ENCODE data around the gene JPH4. TPM values are rescaled to one million over a fixed set of nuclear protein-coding genes. Genes with fewer than 3 reads are reported as not detected.
"Not testable (repeated sequence)": the region's sequence is repeated elsewhere in the genome, so short reads cannot be mapped to it uniquely, and the experiment has no call there.

JPH4 gene
- total RNA-seq, 1 donor from 2014 or later = 0.09 TPM

- Mint-ChIP-seq H3K27me3 (ENCODE audit: low read depth) (no peaks in the 10 kb centered on the region), H3K4me3 (ENCODE audit: low read depth) (no peak overlapping the region), H3K4me1 (ENCODE audit: low read depth) (peaks cover 20% of the 10 kb centered on the region), H3K27ac (no peak overlapping the region), H3K36me3 (ENCODE audit: low read depth) (no peaks in the 10 kb centered on the region), H3K9me3 (peaks cover 3% of the 10 kb centered on the region)
- intact Hi-C loops (cut with micrococcal nuclease) = no loop called here
- no peak for DNase-seq (ENCODE audit: low spot score)
These were observed 24.5 kb upstream of the JPH4 start for GRCh38 chr14:23603103-23603502.

DNA sequence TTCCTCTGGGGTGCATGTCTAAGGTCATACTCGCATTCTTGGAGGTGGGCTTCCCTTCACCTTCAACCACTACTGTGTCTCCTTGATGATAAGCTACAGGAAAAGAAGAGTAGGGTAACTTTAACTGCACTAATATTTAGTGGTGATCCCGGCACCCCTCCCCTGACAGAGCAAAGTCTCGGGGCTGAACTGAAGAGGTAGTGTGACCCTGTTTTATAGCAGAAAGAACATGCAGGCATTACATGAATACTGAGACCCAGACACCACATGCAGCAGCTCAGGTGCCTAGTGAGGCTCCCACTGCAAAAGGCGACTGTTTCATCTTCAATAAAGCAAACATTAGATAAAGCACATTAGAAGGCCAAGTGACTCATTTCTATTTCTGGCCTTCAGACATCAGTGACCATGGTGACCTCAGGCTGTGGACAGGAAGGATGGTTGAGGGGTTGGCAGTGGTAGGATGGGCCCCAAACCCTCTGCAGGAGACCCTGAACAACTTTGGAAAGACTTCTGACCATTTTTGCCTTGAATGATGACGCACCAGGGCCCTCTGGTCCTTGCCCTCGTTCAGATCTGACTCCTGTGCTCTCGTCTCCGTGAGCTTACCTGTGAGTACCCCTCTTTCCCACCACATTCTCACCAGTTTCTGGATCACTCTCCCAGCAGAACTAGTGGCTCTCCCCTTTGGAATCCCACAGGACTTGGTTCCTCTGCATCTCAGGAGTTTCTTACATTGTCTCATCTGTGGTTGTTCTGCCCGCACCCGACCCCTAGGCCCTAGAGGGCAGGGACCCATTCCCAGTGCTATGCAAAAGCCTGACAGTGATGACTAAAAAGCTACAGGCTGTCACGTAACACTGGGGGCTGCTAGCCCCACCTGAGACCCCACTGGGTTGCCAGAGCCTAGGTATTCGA, 23.8 kb upstream of the JPH4 start:
- intact Hi-C loops (cut with micrococcal nuclease) = no loop called here
- Mint-ChIP-seq H3K4me3 (ENCODE audit: low read depth) (no peak overlapping the region), H3K4me1 (ENCODE audit: low read depth) (peaks cover 20% of the 10 kb centered on the region), H3K36me3 (ENCODE audit: low read depth) (no peaks in the 10 kb centered on the region), H3K27ac (no peak overlapping the region), H3K27me3 (ENCODE audit: low read depth) (no peaks in the 10 kb centered on the region), H3K9me3 (peaks cover 3% of the 10 kb centered on the region)
- DNase-seq (ENCODE audit: low spot score) = no peak

GRCh38 chr14:23601845-23602180, 23.2 kb upstream of the JPH4 start:
- Mint-ChIP-seq H3K27me3 (ENCODE audit: low read depth) (no peaks in the 10 kb centered on the region), H3K27ac (no peak overlapping the region)
- intact Hi-C loops (cut with micrococcal nuclease) = no loop called here

GRCh38 chr14:23601424-23601823, 22.8 kb upstream of the JPH4 start:
- Mint-ChIP-seq H3K4me3 (ENCODE audit: low read depth) (no peak overlapping the region), H3K27me3 (ENCODE audit: low read depth) (no peaks in the 10 kb centered on the region), H3K27ac (peak overlapping the region; percentile 30), H3K4me1 (ENCODE audit: low read depth) (peaks cover 12% of the 10 kb centered on the region), H3K9me3 (peaks cover 3% of the 10 kb centered on the region), H3K36me3 (ENCODE audit: low read depth) (no peaks in the 10 kb centered on the region)
- no peak for DNase-seq (ENCODE audit: low spot score)
- intact Hi-C loops (cut with micrococcal nuclease) = no loop called here

More at GRCh38 chr14:23601845-23602180, 23.2 kb upstream of the JPH4 start:
- peaks cover 16% of the 10 kb centered on the region for H3K4me1 Mint-ChIP-seq (ENCODE audit: low read depth)
- no peak for DNase-seq (ENCODE audit: low spot score)
- no peaks in the 10 kb centered on the region for H3K36me3 Mint-ChIP-seq (ENCODE audit: low read depth)
- no peak overlapping the region for H3K4me3 Mint-ChIP-seq (ENCODE audit: low read depth)
- H3K9me3 Mint-ChIP-seq = peaks cover 3% of the 10 kb centered on the region

DNA sequence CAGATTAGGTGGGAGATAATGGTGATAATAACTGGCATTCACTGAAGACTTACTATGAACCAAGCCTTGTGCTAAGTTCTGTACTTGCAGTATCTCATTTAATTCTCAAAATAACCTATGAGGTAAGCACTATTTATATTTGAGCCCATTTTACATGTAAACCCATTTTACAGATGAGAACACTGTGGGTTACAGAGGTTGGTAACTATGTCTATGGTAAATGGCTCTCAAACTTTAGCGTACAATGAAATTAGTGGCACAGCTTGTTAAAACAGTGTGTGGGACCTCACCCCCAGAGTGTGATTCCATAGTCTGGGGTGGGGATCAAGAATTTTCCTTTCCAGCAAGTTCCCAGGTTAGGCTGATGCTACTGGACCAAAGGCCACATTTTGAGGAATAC, 22.2 kb upstream of the JPH4 start:
- Mint-ChIP-seq H3K36me3 (ENCODE audit: low read depth) (no peaks in the 10 kb centered on the region), H3K4me1 (ENCODE audit: low read depth) (peaks cover 7% of the 10 kb centered on the region), H3K9me3 (peaks cover 3% of the 10 kb centered on the region), H3K27ac (no peak overlapping the region), H3K4me3 (ENCODE audit: low read depth) (no peak overlapping the region), H3K27me3 (ENCODE audit: low read depth) (no peaks in the 10 kb centered on the region)
- no peak for DNase-seq (ENCODE audit: low spot score)
- intact Hi-C loops (cut with micrococcal nuclease) = no loop called here

DNA sequence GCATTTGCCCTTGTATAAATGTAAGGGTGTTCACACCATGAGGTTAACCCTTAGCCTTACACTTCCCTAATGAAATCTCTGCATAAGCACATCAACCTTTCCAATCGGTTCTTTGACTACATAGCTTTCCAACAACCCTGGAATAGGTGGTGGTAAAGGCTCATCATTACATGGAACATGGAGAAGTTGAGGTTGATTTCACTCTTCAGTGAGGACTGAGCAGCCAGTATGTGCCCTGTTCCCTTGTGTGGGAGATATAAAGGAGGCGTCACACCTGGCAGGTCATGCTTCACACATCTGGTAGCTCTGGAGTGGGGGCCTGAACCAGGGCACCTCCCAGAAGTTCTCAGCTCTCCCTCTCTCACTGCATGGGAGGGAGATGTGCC, 21.7 kb upstream of the JPH4 start:
- Mint-ChIP-seq H3K4me3 (ENCODE audit: low read depth) (no peak overlapping the region), H3K4me1 (ENCODE audit: low read depth) (peaks cover 3% of the 10 kb centered on the region), H3K27ac (no peak overlapping the region), H3K27me3 (ENCODE audit: low read depth) (no peaks in the 10 kb centered on the region), H3K9me3 (peaks cover 3% of the 10 kb centered on the region), H3K36me3 (ENCODE audit: low read depth) (no peaks in the 10 kb centered on the region)
- DNase-seq (ENCODE audit: low spot score) = no peak
- intact Hi-C loops (cut with micrococcal nuclease) = no loop called here

- intact Hi-C loops (cut with micrococcal nuclease); H3K36me3 Mint-ChIP-seq (ENCODE audit: low read depth); H3K4me3 Mint-ChIP-seq (ENCODE audit: low read depth); H3K27me3 Mint-ChIP-seq (ENCODE audit: low read depth); H3K9me3 Mint-ChIP-seq; H3K27ac Mint-ChIP-seq; H3K4me1 Mint-ChIP-seq (ENCODE audit: low read depth); DNase-seq (ENCODE audit: low spot score): not testable (repeated sequence)
These were observed 15.6 kb upstream of the JPH4 start for GRCh38 chr14:23594191-23594590.

- no peak overlapping the region for H3K27ac Mint-ChIP-seq
- intact Hi-C loops (cut with micrococcal nuclease) = no loop called here
- no peak for DNase-seq (ENCODE audit: low spot score)
- H3K4me1 Mint-ChIP-seq (ENCODE audit: low read depth) = no peaks in the 10 kb centered on the region
- no peak overlapping the region for H3K4me3 Mint-ChIP-seq (ENCODE audit: low read depth)
- H3K27me3 Mint-ChIP-seq (ENCODE audit: low read depth) = peaks cover 15% of the 10 kb centered on the region
- no peaks in the 10 kb centered on the region for H3K36me3 Mint-ChIP-seq (ENCODE audit: low read depth)
- H3K9me3 Mint-ChIP-seq = no peaks in the 10 kb centered on the region
These were observed 11.6 kb upstream of the JPH4 start for GRCh38 chr14:23590198-23590597.

DNA sequence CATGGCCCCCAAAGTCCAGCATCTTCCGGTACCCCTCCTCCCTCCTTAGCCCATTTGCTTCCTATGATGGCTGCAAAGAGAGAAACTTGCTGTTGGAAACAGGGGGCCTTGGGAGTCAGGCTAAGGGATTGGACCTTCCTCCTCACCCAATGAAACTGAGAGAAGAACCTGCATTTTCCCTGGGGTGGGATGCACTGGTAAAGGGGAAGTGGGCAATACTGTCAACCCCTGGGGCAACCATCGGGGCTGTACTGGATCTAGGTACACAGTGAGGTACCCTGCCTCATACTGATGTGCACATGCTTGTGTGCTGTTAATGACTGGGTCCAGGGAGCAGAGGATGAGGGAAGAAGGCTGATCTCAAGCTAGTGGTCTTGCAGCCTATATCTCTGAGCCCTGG, 11.0 kb upstream of the JPH4 start:
- H3K27me3 Mint-ChIP-seq (ENCODE audit: low read depth) = peaks cover 15% of the 10 kb centered on the region
- H3K36me3 Mint-ChIP-seq (ENCODE audit: low read depth) = no peaks in the 10 kb centered on the region
- intact Hi-C loops (cut with micrococcal nuclease) = loop anchor here (1.0 to 5.0 kb wide), 5 partner anchors 43 to 340 kb away; no protein-coding TSS in a partner anchor
- H3K9me3 Mint-ChIP-seq = no peaks in the 10 kb centered on the region
- no peak for DNase-seq (ENCODE audit: low spot score)
- H3K4me1 Mint-ChIP-seq (ENCODE audit: low read depth) = no peaks in the 10 kb centered on the region
- no peak overlapping the region for H3K4me3 Mint-ChIP-seq (ENCODE audit: low read depth)
- no peak overlapping the region for H3K27ac Mint-ChIP-seq

GRCh38 chr14:23588884-23589598, 10.5 kb upstream of the JPH4 start:
- DNase-seq (ENCODE audit: low spot score) = peak; percentile 64
- Mint-ChIP-seq H3K27me3 (ENCODE audit: low read depth) (peaks cover 15% of the 10 kb centered on the region), H3K4me1 (ENCODE audit: low read depth) (no peaks in the 10 kb centered on the region), H3K9me3 (no peaks in the 10 kb centered on the region), H3K36me3 (ENCODE audit: low read depth) (no peaks in the 10 kb centered on the region), H3K4me3 (ENCODE audit: low read depth) (no peak overlapping the region), H3K27ac (no peak overlapping the region)
- intact Hi-C loops (cut with micrococcal nuclease) = loop anchor here (1.0 to 5.0 kb wide), 5 partner anchors 43 to 340 kb away; no protein-coding TSS in a partner anchor

DNA sequence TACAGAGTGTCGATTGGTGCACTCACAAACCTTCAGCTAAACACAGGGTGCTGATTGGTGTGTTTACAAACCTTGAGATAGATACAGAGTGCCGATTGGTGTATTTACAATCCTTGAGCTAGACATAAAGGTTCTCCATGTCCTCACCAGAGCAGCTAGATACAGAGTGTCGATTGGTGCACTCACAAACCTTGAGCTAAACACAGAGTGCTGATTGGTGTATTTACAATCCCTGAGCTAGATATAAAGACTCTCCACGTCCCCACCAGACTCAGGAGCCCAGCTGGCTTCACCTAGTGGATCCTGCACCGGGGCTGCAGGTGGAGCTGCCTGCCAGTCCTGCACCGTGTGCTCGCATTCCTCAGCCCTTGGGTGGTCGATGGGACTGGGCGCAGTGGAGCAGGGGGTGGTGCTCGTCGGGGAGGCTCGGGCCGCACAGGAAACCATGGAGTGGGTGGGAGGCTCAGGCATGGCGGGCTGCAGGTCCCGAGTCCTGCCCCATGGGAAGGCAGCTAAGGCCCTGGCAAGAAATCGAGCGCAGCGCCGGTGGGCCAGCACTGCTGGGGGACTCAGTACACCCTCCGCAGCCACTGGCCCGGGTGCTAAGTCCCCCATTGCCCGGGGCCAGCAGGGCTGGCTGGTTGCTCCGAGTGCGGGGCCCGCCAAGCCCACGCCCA, 6.1 kb upstream of the JPH4 start:
- H3K36me3 Mint-ChIP-seq (ENCODE audit: low read depth); DNase-seq (ENCODE audit: low spot score); H3K4me3 Mint-ChIP-seq (ENCODE audit: low read depth); H3K4me1 Mint-ChIP-seq (ENCODE audit: low read depth); H3K27ac Mint-ChIP-seq; H3K9me3 Mint-ChIP-seq: not testable (repeated sequence)
- intact Hi-C loops (cut with micrococcal nuclease) = loop anchor here (5.0 kb wide), 2 partner anchors 143 to 328 kb away; no protein-coding TSS in a partner anchor
- H3K27me3 Mint-ChIP-seq (ENCODE audit: low read depth) = peaks cover 14% of the 10 kb centered on the region

- H3K27ac Mint-ChIP-seq; H3K4me3 Mint-ChIP-seq (ENCODE audit: low read depth); intact Hi-C loops (cut with micrococcal nuclease); H3K36me3 Mint-ChIP-seq (ENCODE audit: low read depth); H3K9me3 Mint-ChIP-seq; DNase-seq (ENCODE audit: low spot score); H3K4me1 Mint-ChIP-seq (ENCODE audit: low read depth): not testable (repeated sequence)
- peaks cover 19% of the 10 kb centered on the region for H3K27me3 Mint-ChIP-seq (ENCODE audit: low read depth)
These were observed 5.4 kb upstream of the JPH4 start for GRCh38 chr14:23583761-23584526.
